HepG2 (cell line): ENCODE results near the gene CSTB. TPM values are rescaled to one million over a fixed set of nuclear protein-coding genes. Genes with fewer than 3 reads are reported as not detected.

Experiments used
- ATAC-seq: fragments of 200-7000 bp; cut with Tn5 transposase; 3 replicates; pipeline ENCODE4 v1.9.1; 2020; ENCODE audit warnings: mild to moderate bottlenecking, moderate library complexity
- BruUV-seq: library from RNA; stranded (reverse); fragments of 400-500 nt; replicated peaks from 2 replicates; lab custom pipeline; 2021; lab: Mats Ljungman, UMichigan
- CTCF ChIA-PET: fragments of 300-600 bp; formaldehyde crosslinking; extraction: SDS; loops from one replicate; lab custom pipeline; 2021; ENCODE audit warnings: low total read pairs, inconsistent platforms, low intra/inter-chr PET ratio; lab: Yijun Ruan, JAX
- POLR2A ChIA-PET: fragments of 350-600 bp; sonication (Branson Sonifier 250); formaldehyde crosslinking; loops from one replicate; lab custom pipeline; 2020; ENCODE audit warnings: antibody characterized with exemption, inconsistent platforms; lab: Yijun Ruan, JAX
- DNase-seq: peaks from one replicate; pipeline ENCODE4 v3.0.0-alpha.2; 2015; ENCODE audit warnings: low spot score
- FAIRE-seq: peaks from 3 replicates; lab custom pipeline; 2011; peaks lifted over from hg19 to GRCh38; lab: Jason Lieb, UNC
- H2AFZ ChIP-seq: one replicate; pipeline ENCODE4 v1.6.1; 2011; ENCODE audit warnings: low read length, inconsistent platforms
- H3K27ac ChIP-seq: fragments of 300-600 bp; 3 replicates; pipeline ENCODE4 v1.8.0; 2011; ENCODE audit warnings: mixed run types, mild to moderate bottlenecking, mixed read lengths, low read length, inconsistent platforms; ENCODE audit not compliant: insufficient read depth; ENCODE audit errors: extremely low read length
- H3K27me3 ChIP-seq, 2 experiments: fragments of 200-600 bp in 1 of 2; 2 replicates in 1 of 2; 3 replicates in 1 of 2; pipeline versions ENCODE4 v1.6.0 to v1.8.0; 2011; ENCODE audit warnings: low read length in 2 of 2, mild to moderate bottlenecking in 2 of 2, moderate library complexity in 2 of 2, inconsistent platforms in 1 of 2; ENCODE audit not compliant: insufficient read depth in 2 of 2, control insufficient read depth in 1 of 2
- H3K36me3 ChIP-seq, 2 experiments: fragments of 200-600 bp in 1 of 2; replicated peaks in 1 of 2; 2 replicates in 1 of 2; 3 replicates in 1 of 2; pipeline versions ENCODE4 v1.5.1 to v1.8.0; 2011; ENCODE audit warnings: low read length in 2 of 2, inconsistent platforms in 1 of 2; ENCODE audit not compliant: insufficient read depth in 2 of 2, control insufficient read depth in 1 of 2
- H3K4me1 ChIP-seq: 2 replicates; pipeline ENCODE4 v1.5.1; 2012; ENCODE audit warnings: low read length, inconsistent platforms; ENCODE audit not compliant: insufficient read depth
- H3K4me2 ChIP-seq: 2 replicates; pipeline ENCODE4 v1.6.0; 2011; ENCODE audit warnings: low read depth, low read length, inconsistent platforms
- H3K4me3 ChIP-seq, 3 experiments: fragments of 200-600 bp in 1 of 3; sonication (generic), shearing (Covaris generic) in 1 of 3; replicated peaks in 1 of 3; 2 replicates each; pipeline ENCODE4 v1.5.1; 2011 to 2016; ENCODE audit warnings: low read length in 3 of 3, inconsistent platforms in 2 of 3, low read depth in 2 of 3, mild to moderate bottlenecking in 2 of 3, control low read depth in 1 of 3, mixed read lengths in 1 of 3; ENCODE audit not compliant: insufficient read depth in 1 of 3
- H3K79me2 ChIP-seq: one replicate; pipeline ENCODE4 v1.6.1; 2011; ENCODE audit warnings: low read length, inconsistent platforms; ENCODE audit not compliant: insufficient read depth
- H3K9ac ChIP-seq: 2 replicates; pipeline ENCODE4 v1.6.0; 2011; ENCODE audit warnings: mild to moderate bottlenecking, low read depth, low read length, inconsistent platforms; ENCODE audit not compliant: insufficient read depth
- H3K9me3 ChIP-seq: 2 replicates; pipeline ENCODE4 v1.5.1; 2012; ENCODE audit warnings: mild to moderate bottlenecking, low read length
- H4K20me1 ChIP-seq: 2 replicates; pipeline ENCODE4 v1.6.0; 2011; ENCODE audit warnings: inconsistent platforms, mild to moderate bottlenecking, low read length, moderate library complexity; ENCODE audit not compliant: insufficient read depth
- BRCA1 ChIP-seq: sonication (generic); formaldehyde crosslinking; IDR thresholded peaks from 2 replicates; pipeline ENCODE4 v1.4.0; 2020; ENCODE audit warnings: missing genetic modification reagents
- HMG20B ChIP-seq: conservative IDR thresholded peaks from 2 replicates; pipeline ENCODE4 v1.6.1; 2016; ENCODE audit warnings: missing genetic modification reagents, missing compliant biosample characterization
- HNRNPL ChIP-seq: fragments of 200-400 bp; formaldehyde crosslinking; IDR thresholded peaks from 2 replicates; pipeline ENCODE4 v1.6.1; 2017; ENCODE audit warnings: mild to moderate bottlenecking, low read depth, low read length
- MNT ChIP-seq: fragments of 450-650 bp; IDR thresholded peaks from 2 replicates; pipeline ENCODE4 v1.6.1; 2016
- NCOA1 ChIP-seq: sonication (generic); formaldehyde crosslinking; IDR thresholded peaks from 2 replicates; pipeline ENCODE4 v1.9.0; 2021; ENCODE audit warnings: missing genetic modification reagents
- NFE2 ChIP-seq: sonication (generic); formaldehyde crosslinking; IDR thresholded peaks from 2 replicates; pipeline ENCODE4 v1.4.0; 2020; ENCODE audit warnings: missing genetic modification reagents
- NRL ChIP-seq: sonication (generic); formaldehyde crosslinking; IDR thresholded peaks from 2 replicates; pipeline ENCODE4 v1.5.0; 2020; ENCODE audit warnings: missing genetic modification reagents, mild to moderate bottlenecking, moderate library complexity, borderline replicate concordance
- POLR2A ChIP-seq, 2 experiments: IDR thresholded peaks; 2 replicates each; pipeline ENCODE4 v1.6.1; 2011; ENCODE audit warnings: low read depth in 2 of 2, low read length in 2 of 2, mild to moderate bottlenecking in 1 of 2, moderate library complexity in 1 of 2; ENCODE audit not compliant: insufficient read depth in 1 of 2
- TARDBP ChIP-seq: sonication (generic); formaldehyde crosslinking; IDR thresholded peaks from 2 replicates; pipeline ENCODE4 v1.8.0; 2022; ENCODE audit warnings: mild to moderate bottlenecking, missing genetic modification reagents
- ZBTB40 ChIP-seq, 2 experiments: fragments of 450-650 bp in 1 of 2; sonication (generic) in 1 of 2; formaldehyde crosslinking in 1 of 2; IDR thresholded peaks; 2 replicates each; pipeline versions ENCODE4 v1.6.1 to v1.8.0; 2016 to 2022; ENCODE audit warnings: antibody characterized with exemption in 1 of 2, mild to moderate bottlenecking in 1 of 2, missing genetic modification reagents in 1 of 2
- ZNF562 ChIP-seq: sonication (generic); formaldehyde crosslinking; IDR thresholded peaks from 2 replicates; pipeline ENCODE4 v1.8.0; 2022; ENCODE audit warnings: missing genetic modification reagents, borderline replicate concordance
- ZSCAN31 ChIP-seq: sonication (generic); formaldehyde crosslinking; IDR thresholded peaks from 2 replicates; pipeline ENCODE4 v1.5.0; 2020; ENCODE audit warnings: low read depth, mild to moderate bottlenecking, missing genetic modification reagents
- WGBS: methylation state at CpG from one replicate; pipeline ENCODE4 v1.1.6; 2017; ENCODE audit warnings: low lambda C conversion rate; 5-methylcytosine and 5-hydroxymethylcytosine counted together
- in situ Hi-C: cut with HindIII; loops from 2 replicates; pipeline ENCODE4 v1.10.0; 2017; ENCODE audit warnings: low pct_unique_long_range_greater_than_20kb; ENCODE audit not compliant: extremely low pct_ligation_motif_present
- intact Hi-C: fragments of 100-400 bp; cut with micrococcal nuclease; formaldehyde crosslinking; loops from one replicate; pipeline ENCODE4 v1.10.0; 2022; ENCODE audit not compliant: unreplicated experiment
- polyA plus RNA-seq, 8 experiments: library from polyadenylated mRNA; depleted of rRNA in 3 of 8; stranded (reverse) in 7 of 8; unstranded in 1 of 8; fragments of >200 nt; fragmentation: Illumina TruSeq in 4 of 8; extraction: Trizol in 4 of 8; gene quantifications; 2 replicates each; pipeline versions ENCODE4 v1.2.1 to v1.2.3, GENCODE V29; 2011 to 2016; ENCODE audit warnings: low read depth in 4 of 8, missing spikeins in 1 of 8, mixed read lengths in 1 of 8; ENCODE audit not compliant: insufficient read depth in 1 of 8
- total RNA-seq, 5 experiments: library from RNA; depleted of rRNA; stranded (reverse); fragments of >200 nt; fragmentation: Illumina TruSeq; extraction: Trizol; gene quantifications; 2 replicates each; pipeline ENCODE4 v1.2.3, GENCODE V29; 2016; ENCODE audit warnings: low read depth in 1 of 5

CSTB gene
- total and polyA plus RNA-seq, 2 of the 13 experiments (the other 11 are each of a cell fraction or from before 2014, with no cell fraction given) = 11.7 to 94.1 TPM

DNA sequence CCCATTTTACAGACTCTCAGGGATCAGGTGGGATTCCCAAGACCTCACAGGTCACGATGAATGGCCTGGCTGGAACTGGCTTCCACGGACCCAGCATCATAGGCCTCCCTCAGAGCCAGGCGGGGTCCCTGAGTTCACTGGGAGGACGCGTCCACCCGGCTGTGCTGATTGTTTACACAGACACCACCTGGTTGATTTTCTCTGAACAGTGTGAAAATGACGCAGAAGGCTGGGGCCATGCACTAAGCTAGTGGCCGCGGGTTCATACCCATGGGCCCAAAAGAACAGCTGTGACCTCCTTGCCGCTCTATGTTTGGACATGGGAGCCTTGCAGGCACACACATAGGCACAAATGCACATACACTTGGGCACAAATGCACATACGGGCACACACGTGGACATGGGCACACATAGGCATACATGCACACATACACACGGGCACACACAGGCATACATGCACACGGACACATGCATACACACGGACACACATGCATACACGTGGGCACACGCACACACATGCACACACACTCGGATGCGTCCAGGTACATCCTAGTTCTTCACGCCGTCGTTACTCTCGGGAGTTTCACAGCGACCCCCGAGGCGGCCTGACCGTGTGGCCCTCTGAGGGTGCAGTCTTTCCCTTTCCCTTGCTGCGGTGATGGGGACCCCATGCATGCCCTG is 23.2 kb downstream of the CSTB start:
- CTCF ChIA-PET = no interaction called here
- H3K4me3 ChIP-seq = no peak overlapping the region
- H3K27me3 ChIP-seq = no peaks in the 10 kb centered on the region
- DNase-seq = no peak
- no peaks in the 10 kb centered on the region for H3K9me3 ChIP-seq
- H3K4me2 ChIP-seq = no peak overlapping the region
- WGBS = 96% methylated on average over 14 of the region's 28 CpGs
- no peak for ATAC-seq
- no peak for FAIRE-seq
- no peaks in the 10 kb centered on the region for H4K20me1 ChIP-seq
- H3K9ac ChIP-seq = no peak overlapping the region
- BruUV-seq = no TSS peak
- no peaks in the 10 kb centered on the region for H3K4me1 ChIP-seq
- in situ Hi-C loops (no loop called here), intact Hi-C loops (no loop called here)
- H3K27ac ChIP-seq = no peak overlapping the region
- TF ChIP-seq MNT (peak; percentile 43; the same call in 1 of the 2 replicates), POLR2A (IDR thresholded peaks at IDR 0.05; ENCODE audit: insufficient read depth in 1 of 2, low read depth in 2 of 2, low read length in 2 of 2) (0 out of 4 replicates have a peak, but pooled peaks of 1 of the 2 experiments have one; percentile 32), TARDBP (CRISPR knock-in tag) (0 out of 2 replicates have a peak, but pooled peaks have one; percentile 29), NCOA1 (CRISPR knock-in tag) (no peak), ZNF562 (CRISPR knock-in tag) (no peak), ZBTB40 (IDR thresholded peaks at IDR 0.05) (no peak), ZBTB40 (CRISPR knock-in tag; IDR thresholded peaks at IDR 0.05) (no peak), NFE2 (no peak), ZSCAN31 (no peak), HNRNPL (0 out of 2 replicates have a peak, but pooled peaks have one; percentile 50), HMG20B (CRISPR knock-in tag) (no peak), BRCA1 (no peak), NRL (CRISPR knock-in tag) (no peak)
- no peaks in the 10 kb centered on the region for H3K79me2 ChIP-seq
- POLR2A ChIA-PET = no interaction called here
- H3K36me3 ChIP-seq = peaks cover 45 to 78% of the 10 kb centered on the region in 2 experiments
- no peak overlapping the region for H2AFZ ChIP-seq
